Activated CD8-positive, alpha-beta T cell treated with anti-CD3 and anti-CD28 coated beads for 36 hours (primary cell): ENCODE data around the gene DSE. TPM values are rescaled to one million over a fixed set of nuclear protein-coding genes. Genes with fewer than 3 reads are reported as not detected.

Experiments
- ATAC-seq: fragments of 200-7000 bp; cut with Tn5 transposase; one replicate; pipeline ENCODE4 v1.10.0; 2021; ENCODE audit warnings: mild to moderate bottlenecking, moderate library complexity
- CTCF ChIA-PET: fragments of 350-600 bp; sonication (Branson Sonifier 250); formaldehyde crosslinking; loops from one replicate; lab custom pipeline; 2021; ENCODE audit warnings: antibody characterized with exemption; lab: Charles Lee
- POLR2A ChIA-PET: fragments of 350-600 bp; sonication (Branson Sonifier 250); formaldehyde crosslinking; loops from one replicate; lab custom pipeline; 2021; ENCODE audit warnings: antibody characterized with exemption; lab: Charles Lee
- DNase-seq: peaks from one replicate; pipeline ENCODE4 v3.0.0-alpha.2; 2020
- H3K27ac Mint-ChIP-seq: one replicate; pipeline ENCODE4 v1.8.0; 2021; ENCODE audit warnings: mild to moderate bottlenecking, mixed read lengths
- H3K27me3 Mint-ChIP-seq: one replicate; pipeline ENCODE4 v1.8.0; 2021; ENCODE audit warnings: mixed read lengths
- H3K36me3 Mint-ChIP-seq: one replicate; pipeline ENCODE4 v1.8.0; 2021; ENCODE audit warnings: low read depth, mixed read lengths
- H3K4me1 Mint-ChIP-seq: one replicate; pipeline ENCODE4 v1.8.0; 2021; ENCODE audit warnings: low read depth, mixed read lengths
- H3K4me3 Mint-ChIP-seq: one replicate; pipeline ENCODE4 v1.8.0; 2021; ENCODE audit warnings: mild to moderate bottlenecking, moderate library complexity, mixed read lengths
- H3K9me3 Mint-ChIP-seq: one replicate; pipeline ENCODE4 v1.8.0; 2021; ENCODE audit warnings: mixed read lengths
- CTCF ChIP-seq: fragments of 200-600 bp; IDR thresholded peaks from one replicate; pipeline ENCODE4 v1.8.0; 2022; ENCODE audit warnings: antibody characterized with exemption, mild to moderate bottlenecking
- intact Hi-C: fragments of 100-400 bp; cut with micrococcal nuclease; formaldehyde crosslinking; loops from one replicate; pipeline ENCODE4 v1.10.0; 2022
- total RNA-seq, 2 experiments: library from RNA; stranded (reverse); gene quantifications; one replicate each; pipeline ENCODE4 v1.2.3, GENCODE V29; 2021

The DSE gene
- total RNA-seq, 2 experiments from 2014 or later: 5.3 to 5.4 TPM

DNA sequence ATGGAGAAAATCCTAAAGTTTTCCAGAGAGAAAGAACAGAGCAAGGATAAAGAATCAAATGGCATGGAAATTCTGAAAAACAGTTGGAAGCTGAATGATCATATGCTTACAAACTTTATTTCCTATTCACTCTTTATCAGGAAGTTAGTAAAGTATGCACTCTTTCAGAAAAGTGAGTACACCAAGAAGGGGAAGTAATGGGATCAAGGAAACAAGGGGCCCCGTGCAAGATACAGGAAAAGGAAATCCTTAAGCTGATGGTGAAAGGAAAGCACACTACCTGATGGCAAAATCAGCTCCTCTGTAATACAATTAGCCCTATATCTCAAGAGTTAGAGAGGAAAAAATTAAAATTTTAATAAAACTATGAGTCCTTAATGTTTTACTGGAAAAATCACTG, 104.4 kb downstream of the DSE start:
- POLR2A ChIA-PET: no interaction called here

DNA sequence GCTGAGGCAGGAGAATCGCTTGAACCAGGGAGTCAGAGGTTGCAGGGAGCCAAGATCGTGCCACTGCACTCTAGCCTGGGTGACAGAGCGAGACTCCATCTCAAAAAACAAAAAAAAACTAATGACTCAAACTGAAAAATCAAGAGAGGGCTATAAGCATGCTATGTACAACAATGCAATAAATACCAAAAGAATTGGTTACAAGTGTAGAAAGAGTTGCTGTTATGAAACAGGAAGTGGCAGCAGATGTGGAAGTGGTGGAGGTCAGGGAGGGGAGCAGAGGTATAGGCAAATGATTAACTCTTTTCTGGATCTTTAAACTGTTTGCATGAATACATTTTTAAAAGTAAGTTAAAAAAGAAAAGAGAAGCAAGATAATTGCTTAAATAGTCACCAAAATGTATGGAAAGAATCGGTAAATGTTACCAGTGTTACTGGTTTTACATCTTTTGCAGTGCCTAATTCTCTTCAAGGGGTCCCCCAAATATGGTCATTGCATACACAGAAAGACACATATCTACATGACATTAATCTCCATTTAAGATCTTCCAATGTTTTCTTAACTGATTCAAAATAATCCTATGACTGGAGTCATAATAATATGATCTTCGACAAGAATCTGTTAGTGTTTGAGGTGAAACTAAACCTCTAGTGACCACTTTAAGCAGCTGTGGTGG, 105.4 kb downstream of the DSE start:
- peak; percentile 93 for ATAC-seq
- ChIA-PET CTCF (no interaction called here), POLR2A (no interaction called here)
- H3K4me1 Mint-ChIP-seq: peaks cover 19% of the 10 kb centered on the region
- peak; percentile 71 for DNase-seq
- H3K27ac Mint-ChIP-seq: peak overlapping the region; percentile 58
- peaks cover 1% of the 10 kb centered on the region for H3K36me3 Mint-ChIP-seq
- no peaks in the 10 kb centered on the region for H3K9me3 Mint-ChIP-seq
- peak overlapping the region; percentile 20 for H3K4me3 Mint-ChIP-seq
- intact Hi-C loops: no loop called here
- TF ChIP-seq CTCF: no peak
- H3K27me3 Mint-ChIP-seq: no peaks in the 10 kb centered on the region

More for the DNA sequence above, 104.4 kb downstream of the DSE start:
- no peak for ATAC-seq
- no peak overlapping the region for H3K4me3 Mint-ChIP-seq
- H3K27ac Mint-ChIP-seq: no peak overlapping the region
- H3K36me3 Mint-ChIP-seq: peaks cover 1% of the 10 kb centered on the region
- CTCF ChIA-PET: interaction anchor here (1.0 kb wide), 1 partner anchor 188 kb away, joined by 3 read pairs; no protein-coding TSS in a partner anchor
- peaks cover 19% of the 10 kb centered on the region for H3K4me1 Mint-ChIP-seq
- H3K9me3 Mint-ChIP-seq: no peaks in the 10 kb centered on the region
- H3K27me3 Mint-ChIP-seq: no peaks in the 10 kb centered on the region
- intact Hi-C loops: no loop called here
- DNase-seq: no peak
- no peak for TF ChIP-seq CTCF

GRCh38 chr6:116482780-116483179, 112.0 kb downstream of the DSE start:
- Mint-ChIP-seq H3K27me3 (peaks cover 8% of the 10 kb centered on the region), H3K4me3 (no peak overlapping the region), H3K9me3 (no peaks in the 10 kb centered on the region), H3K27ac (no peak overlapping the region), H3K4me1 (no peaks in the 10 kb centered on the region), H3K36me3 (peaks cover 1% of the 10 kb centered on the region)
- no peak for ATAC-seq
- intact Hi-C loops: no loop called here
- TF ChIP-seq CTCF: no peak
- no peak for DNase-seq
- POLR2A ChIA-PET: no interaction called here
- CTCF ChIA-PET: no interaction called here

- ChIA-PET POLR2A (no interaction called here), CTCF (interaction anchor here (0.7 kb wide), 1 partner anchor 38 kb away, joined by 3 read pairs; no protein-coding TSS in a partner anchor)
- no peak for ATAC-seq
- Mint-ChIP-seq H3K9me3 (no peaks in the 10 kb centered on the region), H3K4me3 (no peak overlapping the region), H3K36me3 (peaks cover under 1% of the 10 kb centered on the region), H3K27ac (no peak overlapping the region), H3K27me3 (peaks cover 8% of the 10 kb centered on the region), H3K4me1 (no peaks in the 10 kb centered on the region)
- DNase-seq: no peak
- intact Hi-C loops: no loop called here
- TF ChIP-seq CTCF: no peak
These were observed 112.9 kb downstream of the DSE start for GRCh38 chr6:116483616-116484015.

DNA sequence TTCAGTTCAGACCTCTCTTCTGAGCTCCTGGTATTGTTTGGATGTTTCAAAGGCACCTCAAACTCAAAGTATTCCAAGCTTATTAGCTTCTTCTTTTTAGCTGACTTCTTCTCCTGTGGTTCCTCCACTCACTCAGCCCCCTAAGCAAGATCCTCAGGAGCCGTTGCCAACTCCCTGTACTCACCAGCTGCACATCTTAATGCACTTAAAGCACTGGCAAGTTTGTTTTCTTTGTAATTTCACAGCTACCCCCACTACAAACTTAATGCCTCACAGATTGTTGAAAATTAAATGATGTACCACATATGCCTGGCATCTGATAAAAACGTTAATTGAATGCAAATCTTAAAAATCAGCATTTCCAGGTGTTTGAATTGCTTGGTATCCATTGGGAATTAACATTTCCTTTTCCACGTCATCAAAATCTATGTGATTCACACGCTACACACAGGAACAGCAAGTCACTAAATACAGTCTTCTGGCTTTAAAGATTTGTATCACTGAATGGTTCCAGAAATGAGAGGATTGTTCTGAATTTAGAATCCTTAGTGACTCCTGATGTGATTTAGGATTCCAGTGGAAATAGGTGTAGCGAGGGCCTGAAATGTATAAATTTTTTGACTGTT, 114.9 kb downstream of the DSE start:
- ATAC-seq (no peak), DNase-seq (no peak)
- Mint-ChIP-seq H3K4me3 (no peak overlapping the region), H3K27ac (no peak overlapping the region), H3K9me3 (no peaks in the 10 kb centered on the region), H3K4me1 (no peaks in the 10 kb centered on the region), H3K36me3 (no peaks in the 10 kb centered on the region), H3K27me3 (peaks cover 11% of the 10 kb centered on the region)
- intact Hi-C loops: no loop called here
- ChIA-PET CTCF (no interaction called here), POLR2A (no interaction called here)
- TF ChIP-seq CTCF: no peak
